ENCODE results near the gene IMPDH1. TPM values are rescaled to one million over a fixed set of nuclear protein-coding genes. Genes with fewer than 3 reads are reported as not detected.

Gene IMPDH1
- total and polyA plus RNA-seq, 11 donors: 12.3 to 65.3 (median 23.6) TPM

DNA sequence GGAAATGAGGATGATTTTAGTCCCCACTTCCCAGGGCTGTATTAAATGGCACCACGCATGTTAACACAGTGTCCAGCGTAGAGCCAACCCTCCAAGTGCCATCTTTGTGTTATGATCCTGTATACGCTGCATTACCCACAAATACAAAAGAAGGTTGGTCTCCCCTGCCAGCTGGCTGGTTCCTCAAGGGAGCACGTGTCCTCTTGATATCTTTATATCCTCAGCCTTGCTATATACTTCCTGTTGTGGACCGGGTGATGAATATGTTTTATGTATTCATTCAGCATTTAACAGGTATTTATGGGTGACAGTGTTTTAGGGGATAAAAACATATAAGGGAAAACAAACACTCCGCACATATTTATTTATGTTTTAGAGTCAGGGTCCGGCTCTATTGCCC, 25.1 kb downstream of the IMPDH1 start:
- ATAC-seq (no peak), DNase-seq (no peak)
- no peaks in the 10 kb centered on the region for H3K9me3 ChIP-seq
- no peak overlapping the region for H3K27ac ChIP-seq
- TF ChIP-seq POLR2A (IDR thresholded peaks at IDR 0.05) (no peak), CTCF (IDR thresholded peaks at IDR 0.05) (no peak)
- H3K36me3 ChIP-seq: no peaks in the 10 kb centered on the region
- peaks cover 0 to 3% (median 0%) of the 10 kb centered on the region in 9 donors for H3K27me3 ChIP-seq
- H3K4me3 ChIP-seq: no peak overlapping the region
- H3K4me1 ChIP-seq: peaks cover 0 to 21% (median 5%) of the 10 kb centered on the region in 12 donors
- WGBS, 4 donors: 71 to 89% (median 81%) methylated on average over 7 of the region's 7 CpGs
- intact Hi-C loops (cut with DNase I): no loop called here

GRCh38 chr7:128383776-128384175, 26.0 kb downstream of the IMPDH1 start:
- no peaks in the 10 kb centered on the region for H3K9me3 ChIP-seq
- no peaks in the 10 kb centered on the region for H3K36me3 ChIP-seq
- peak in 3 of 4 donors; percentile 19 to 35 (median 25) for ATAC-seq
- no peak overlapping the region for H3K4me3 ChIP-seq
- TF ChIP-seq POLR2A (IDR thresholded peaks at IDR 0.05) (no peak), CTCF (IDR thresholded peaks at IDR 0.05) (no peak)
- intact Hi-C loops (cut with DNase I): no loop called here
- DNase-seq: peak in 1 of 5 donors; percentile 29
- peaks cover 0 to 21% (median 5%) of the 10 kb centered on the region in 12 donors for H3K4me1 ChIP-seq
- H3K27me3 ChIP-seq: peaks cover 0 to 3% (median 0%) of the 10 kb centered on the region in 9 donors
- 55 to 65% (median 60%) methylated on average over 3 of the region's 3 CpGs for WGBS, 4 donors
- no peak overlapping the region for H3K27ac ChIP-seq

GRCh38 chr7:128381161-128381821, 28.5 kb downstream of the IMPDH1 start:
- no peak for DNase-seq
- no peaks in the 10 kb centered on the region for H3K9me3 ChIP-seq
- peak in 2 of 4 donors; percentile 36 to 73 for ATAC-seq
- H3K4me3 ChIP-seq: no peak overlapping the region
- H3K4me1 ChIP-seq: peaks cover 0 to 11% (median 0%) of the 10 kb centered on the region in 12 donors
- peak; percentile 11 to 53 (median 36) for TF ChIP-seq CTCF (IDR thresholded peaks at IDR 0.05)
- TF ChIP-seq POLR2A (IDR thresholded peaks at IDR 0.05): no peak
- WGBS, 4 donors: 60 to 64% (median 61%) methylated on average over 18 to 19 of the region's 19 CpGs
- no peaks in the 10 kb centered on the region for H3K36me3 ChIP-seq
- no peaks in the 10 kb centered on the region for H3K27me3 ChIP-seq
- no peak overlapping the region for H3K27ac ChIP-seq
- intact Hi-C loops (cut with DNase I): no loop called here

GRCh38 chr7:128380483-128381106, 29.2 kb downstream of the IMPDH1 start:
- DNase-seq: no peak
- TF ChIP-seq CTCF (IDR thresholded peaks at IDR 0.05) (no peak), POLR2A (IDR thresholded peaks at IDR 0.05) (no peak)
- H3K27me3 ChIP-seq: no peaks in the 10 kb centered on the region
- no peaks in the 10 kb centered on the region for H3K9me3 ChIP-seq
- peaks cover 0 to 11% (median 0%) of the 10 kb centered on the region in 12 donors for H3K4me1 ChIP-seq
- H3K4me3 ChIP-seq: no peak overlapping the region
- intact Hi-C loops (cut with DNase I): no loop called here
- WGBS, 4 donors: 75 to 87% (median 82%) methylated on average over 1 to 3 of the region's 3 CpGs
- peak in 1 of 4 donors; percentile 7 for ATAC-seq
- no peaks in the 10 kb centered on the region for H3K36me3 ChIP-seq
- H3K27ac ChIP-seq: no peak overlapping the region
